ENCODE measurements around the gene NUTM1. TPM values are rescaled to one million over a fixed set of nuclear protein-coding genes. Genes with fewer than 3 reads are reported as not detected.
A peak's percentile ranks its signal among the peaks of the same experiment; 100 is the strongest.
"Not testable (repeated sequence)": the region's sequence is repeated elsewhere in the genome, so short reads cannot be mapped to it uniquely, and the experiment has no call there.

NUTM1 gene
- total RNA-seq, 1 donor from 2014 or later, result not detected

DNA sequence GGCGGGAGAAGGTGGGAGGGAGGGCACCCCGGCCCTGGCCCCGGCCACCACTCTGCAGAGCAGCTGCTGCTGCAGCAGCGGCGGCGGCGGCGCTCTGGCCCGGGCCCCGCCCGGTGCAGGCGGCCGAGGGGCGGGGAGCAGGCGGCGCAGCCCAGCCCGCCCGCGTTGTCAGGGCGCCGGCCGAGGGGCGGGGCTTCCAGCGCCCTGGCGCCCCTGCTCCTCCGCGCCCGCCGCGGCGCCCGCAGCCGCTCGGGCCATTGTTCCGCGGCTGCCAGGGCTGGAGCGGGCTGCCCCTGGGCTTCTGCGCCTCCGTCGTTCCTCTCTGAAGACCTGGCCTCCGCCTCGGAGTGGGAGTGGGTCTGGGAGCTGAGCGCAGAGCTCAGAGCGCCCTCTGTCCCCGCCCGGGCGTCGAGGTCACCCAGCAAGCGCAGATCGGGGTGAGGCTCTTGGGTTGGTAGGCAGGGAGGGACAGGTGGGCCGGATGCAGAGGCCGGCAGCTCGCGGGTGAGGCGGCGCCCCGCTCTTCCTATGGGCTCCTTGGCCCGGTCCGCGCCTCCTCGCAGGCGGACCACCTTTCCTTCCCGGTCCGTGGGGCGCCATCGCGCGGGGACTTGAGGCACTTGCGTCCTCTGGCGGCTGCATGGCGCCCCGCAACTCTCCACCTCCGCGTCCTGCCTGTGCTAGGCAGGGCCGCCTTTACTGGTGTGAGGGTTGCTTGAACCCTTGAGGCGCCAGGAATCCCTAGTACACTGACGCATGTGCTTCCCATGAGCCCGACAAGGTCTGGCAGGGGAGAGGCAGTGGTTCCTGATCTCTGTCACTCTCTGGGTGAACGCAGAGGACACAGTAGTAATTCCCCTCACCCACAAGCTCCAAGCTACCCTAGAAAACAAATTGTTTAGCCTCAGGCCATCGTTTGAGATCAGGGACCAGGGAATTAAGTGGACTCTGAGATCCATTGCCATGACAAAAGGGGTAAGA, 24.3 kb downstream of the NUTM1 start, which contains the start of gene LPCAT4:
TSS of gene LPCAT4 (minus strand) at position 96 of the 981 bp plus-strand sequence. CDS start 96 bp downstream, outside the sequence.
- peaks cover 3% of the 10 kb centered on the region for H3K27me3 Mint-ChIP-seq (ENCODE audit: unreplicated experiment)
- H3K36me3 Mint-ChIP-seq (ENCODE audit: low read depth, unreplicated experiment), result no peaks in the 10 kb centered on the region
- peak within 1 kb of the TSS; percentile 96 for H3K4me3 Mint-ChIP-seq (ENCODE audit: unreplicated experiment)
- H3K27ac Mint-ChIP-seq (ENCODE audit: unreplicated experiment), result peak within 1 kb of the TSS; percentile 61
- H3K4me1 Mint-ChIP-seq (ENCODE audit: unreplicated experiment), result peaks cover 16% of the 10 kb centered on the region
- TF ChIP-seq, protein P1, sequence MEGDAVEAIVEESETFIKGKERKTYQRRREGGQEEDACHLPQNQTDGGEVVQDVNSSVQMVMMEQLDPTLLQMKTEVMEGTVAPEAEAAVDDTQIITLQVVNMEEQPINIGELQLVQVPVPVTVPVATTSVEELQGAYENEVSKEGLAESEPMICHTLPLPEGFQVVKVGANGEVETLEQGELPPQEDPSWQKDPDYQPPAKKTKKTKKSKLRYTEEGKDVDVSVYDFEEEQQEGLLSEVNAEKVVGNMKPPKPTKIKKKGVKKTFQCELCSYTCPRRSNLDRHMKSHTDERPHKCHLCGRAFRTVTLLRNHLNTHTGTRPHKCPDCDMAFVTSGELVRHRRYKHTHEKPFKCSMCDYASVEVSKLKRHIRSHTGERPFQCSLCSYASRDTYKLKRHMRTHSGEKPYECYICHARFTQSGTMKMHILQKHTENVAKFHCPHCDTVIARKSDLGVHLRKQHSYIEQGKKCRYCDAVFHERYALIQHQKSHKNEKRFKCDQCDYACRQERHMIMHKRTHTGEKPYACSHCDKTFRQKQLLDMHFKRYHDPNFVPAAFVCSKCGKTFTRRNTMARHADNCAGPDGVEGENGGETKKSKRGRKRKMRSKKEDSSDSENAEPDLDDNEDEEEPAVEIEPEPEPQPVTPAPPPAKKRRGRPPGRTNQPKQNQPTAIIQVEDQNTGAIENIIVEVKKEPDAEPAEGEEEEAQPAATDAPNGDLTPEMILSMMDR (IDR thresholded peaks at IDR 0.05; ENCODE audit: unreplicated experiment), result peak; percentile 70
- DNase-seq (ENCODE audit: low spot score), result peak; percentile 82
- no peaks in the 10 kb centered on the region for H3K9me3 Mint-ChIP-seq (ENCODE audit: unreplicated experiment)

DNA sequence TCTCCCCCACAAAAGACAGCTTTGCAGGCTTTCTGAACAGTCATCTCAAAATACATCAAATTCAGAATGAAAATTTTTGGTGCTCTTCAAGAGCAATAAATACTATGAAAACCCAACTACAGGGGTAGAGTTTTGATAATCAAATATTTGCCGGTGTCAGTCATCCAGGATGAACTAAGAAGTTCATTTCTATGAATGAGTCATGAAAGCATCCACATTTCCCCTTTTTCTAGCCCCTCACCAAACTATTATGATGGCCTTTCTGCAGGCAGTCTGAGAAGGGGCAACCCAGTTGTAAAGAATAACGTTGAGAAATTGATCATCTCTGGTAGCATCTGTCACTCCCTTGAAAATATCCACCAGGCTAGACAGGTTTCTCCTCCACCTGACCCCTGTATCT, 27.0 kb downstream of the NUTM1 start:
- DNase-seq (ENCODE audit: low spot score), result no peak
- peaks cover 5% of the 10 kb centered on the region for H3K36me3 Mint-ChIP-seq (ENCODE audit: low read depth, unreplicated experiment)
- no peak overlapping the region for H3K27ac Mint-ChIP-seq (ENCODE audit: unreplicated experiment)
- peaks cover 1% of the 10 kb centered on the region for H3K27me3 Mint-ChIP-seq (ENCODE audit: unreplicated experiment)
- H3K9me3 Mint-ChIP-seq (ENCODE audit: unreplicated experiment), result no peaks in the 10 kb centered on the region
- H3K4me1 Mint-ChIP-seq (ENCODE audit: unreplicated experiment), result peaks cover 12% of the 10 kb centered on the region
- H3K4me3 Mint-ChIP-seq (ENCODE audit: unreplicated experiment), result no peak overlapping the region
- TF ChIP-seq, protein P1 (IDR thresholded peaks at IDR 0.05; ENCODE audit: unreplicated experiment), result no peak

DNA sequence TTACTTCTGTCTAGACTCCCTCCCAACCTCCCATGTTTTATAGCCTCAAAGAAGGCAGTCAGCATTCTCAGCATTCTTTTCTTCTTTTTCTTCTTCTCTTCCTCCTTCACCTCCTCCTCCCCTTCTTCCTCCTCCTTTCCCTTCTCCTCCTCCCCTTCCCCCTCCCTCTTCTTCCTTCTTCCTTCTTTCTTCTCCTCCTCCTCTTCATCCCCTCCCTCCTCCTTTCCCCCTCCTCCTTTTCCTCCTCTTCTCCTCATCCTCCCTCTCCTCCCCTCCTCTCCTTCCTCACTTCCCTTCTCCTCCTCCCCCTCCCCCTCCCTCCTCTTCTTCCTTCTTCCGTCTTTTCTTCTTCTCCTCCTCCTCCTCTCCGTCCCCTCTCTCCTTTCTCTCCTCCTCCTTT, 27.5 kb downstream of the NUTM1 start:
- Mint-ChIP-seq H3K27ac (ENCODE audit: unreplicated experiment) (no peak overlapping the region), H3K4me3 (ENCODE audit: unreplicated experiment) (no peak overlapping the region), H3K4me1 (ENCODE audit: unreplicated experiment) (peaks cover 7% of the 10 kb centered on the region), H3K27me3 (ENCODE audit: unreplicated experiment) (peaks cover 1% of the 10 kb centered on the region), H3K36me3 (ENCODE audit: low read depth, unreplicated experiment) (peaks cover 5% of the 10 kb centered on the region), H3K9me3 (ENCODE audit: unreplicated experiment) (no peaks in the 10 kb centered on the region)
- TF ChIP-seq, protein P1 (IDR thresholded peaks at IDR 0.05; ENCODE audit: unreplicated experiment), result no peak
- DNase-seq (ENCODE audit: low spot score), result no peak

DNA sequence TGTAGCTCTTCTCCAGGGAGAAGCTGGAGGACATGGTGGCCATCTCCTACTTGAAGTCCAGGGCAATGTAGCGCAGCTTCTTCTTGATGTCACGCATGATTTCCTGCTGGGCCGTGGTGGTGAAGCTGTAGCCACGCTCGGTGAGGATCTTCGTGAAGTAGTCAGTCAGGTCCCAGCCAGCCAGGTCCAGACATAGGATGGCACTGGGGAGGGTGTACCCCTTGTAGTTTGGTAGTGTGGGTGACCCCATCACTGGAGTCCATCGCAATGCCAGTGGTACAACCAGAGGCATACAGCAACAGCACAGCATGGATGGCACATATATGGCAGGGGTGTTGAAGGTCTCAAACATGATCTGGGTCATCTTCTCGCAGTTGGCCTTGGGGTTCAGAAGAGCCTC, 30.8 kb downstream of the NUTM1 start:
- H3K4me1 Mint-ChIP-seq (ENCODE audit: unreplicated experiment), result no peaks in the 10 kb centered on the region
- DNase-seq (ENCODE audit: low spot score), result no peak
- H3K27ac Mint-ChIP-seq (ENCODE audit: unreplicated experiment), result no peak overlapping the region
- no peak overlapping the region for H3K4me3 Mint-ChIP-seq (ENCODE audit: unreplicated experiment)
- H3K36me3 Mint-ChIP-seq (ENCODE audit: low read depth, unreplicated experiment), result peaks cover 5% of the 10 kb centered on the region
- H3K9me3 Mint-ChIP-seq (ENCODE audit: unreplicated experiment), result no peaks in the 10 kb centered on the region
- TF ChIP-seq, protein P1 (IDR thresholded peaks at IDR 0.05; ENCODE audit: unreplicated experiment), result no peak
- H3K27me3 Mint-ChIP-seq (ENCODE audit: unreplicated experiment), result no peaks in the 10 kb centered on the region

DNA sequence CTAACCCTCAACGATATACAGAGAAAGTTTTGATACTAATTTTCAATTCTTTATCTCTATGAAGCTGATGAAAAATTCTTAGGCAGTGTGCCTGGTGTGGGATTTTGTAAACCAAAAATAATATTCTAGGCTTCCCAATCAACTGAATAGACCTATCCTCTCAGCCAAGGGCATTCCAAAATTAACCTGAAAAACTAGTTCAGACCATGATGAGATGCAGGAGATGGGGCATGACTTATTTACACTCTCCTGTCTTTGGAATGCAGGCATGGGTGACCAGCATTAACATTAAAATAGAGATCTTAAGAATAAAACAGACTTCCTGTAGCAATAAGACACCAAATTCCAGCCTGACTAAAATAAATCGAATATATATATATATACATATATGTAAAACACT, 31.7 kb downstream of the NUTM1 start:
- no peak overlapping the region for H3K27ac Mint-ChIP-seq (ENCODE audit: unreplicated experiment)
- TF ChIP-seq, protein P1 (IDR thresholded peaks at IDR 0.05; ENCODE audit: unreplicated experiment), result no peak
- no peak overlapping the region for H3K4me3 Mint-ChIP-seq (ENCODE audit: unreplicated experiment)
- H3K9me3 Mint-ChIP-seq (ENCODE audit: unreplicated experiment), result no peaks in the 10 kb centered on the region
- peaks cover 5% of the 10 kb centered on the region for H3K36me3 Mint-ChIP-seq (ENCODE audit: low read depth, unreplicated experiment)
- no peaks in the 10 kb centered on the region for H3K27me3 Mint-ChIP-seq (ENCODE audit: unreplicated experiment)
- no peaks in the 10 kb centered on the region for H3K4me1 Mint-ChIP-seq (ENCODE audit: unreplicated experiment)
- DNase-seq (ENCODE audit: low spot score), result no peak

DNA sequence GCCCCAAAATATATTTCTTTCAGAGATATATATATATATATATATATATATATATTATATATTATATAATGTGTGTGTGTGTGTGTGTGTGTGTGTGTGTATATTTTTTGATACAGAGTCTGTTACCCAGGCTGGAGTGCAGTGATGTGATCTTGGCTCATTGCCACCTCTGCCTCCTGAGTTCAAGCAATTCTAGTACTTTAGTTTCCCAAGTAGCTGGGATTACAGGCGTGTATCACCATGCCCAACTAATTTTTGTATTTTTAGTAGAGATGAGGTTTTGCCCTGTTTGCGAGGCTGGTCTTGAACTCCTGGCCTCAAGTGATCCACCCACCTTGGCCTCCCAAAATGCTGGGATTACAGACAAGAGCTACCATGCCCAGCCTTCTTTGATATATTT, 32.4 kb downstream of the NUTM1 start:
- H3K9me3 Mint-ChIP-seq (ENCODE audit: unreplicated experiment); H3K4me1 Mint-ChIP-seq (ENCODE audit: unreplicated experiment); H3K27me3 Mint-ChIP-seq (ENCODE audit: unreplicated experiment): not testable (repeated sequence)

More for the DNA sequence above, 32.4 kb downstream of the NUTM1 start:
- H3K27ac Mint-ChIP-seq (ENCODE audit: unreplicated experiment); DNase-seq (ENCODE audit: low spot score); H3K4me3 Mint-ChIP-seq (ENCODE audit: unreplicated experiment); H3K36me3 Mint-ChIP-seq (ENCODE audit: low read depth, unreplicated experiment): not testable (repeated sequence)
